ENCODE data around the gene ELOA. TPM values are rescaled to one million over a fixed set of nuclear protein-coding genes. Genes with fewer than 3 reads are reported as not detected.
"Not testable (repeated sequence)": the region's sequence is repeated elsewhere in the genome, so short reads cannot be mapped to it uniquely, and the experiment has no call there.

ELOA gene
- total RNA-seq, 1 donor from 2014 or later: 29.1 TPM

DNA sequence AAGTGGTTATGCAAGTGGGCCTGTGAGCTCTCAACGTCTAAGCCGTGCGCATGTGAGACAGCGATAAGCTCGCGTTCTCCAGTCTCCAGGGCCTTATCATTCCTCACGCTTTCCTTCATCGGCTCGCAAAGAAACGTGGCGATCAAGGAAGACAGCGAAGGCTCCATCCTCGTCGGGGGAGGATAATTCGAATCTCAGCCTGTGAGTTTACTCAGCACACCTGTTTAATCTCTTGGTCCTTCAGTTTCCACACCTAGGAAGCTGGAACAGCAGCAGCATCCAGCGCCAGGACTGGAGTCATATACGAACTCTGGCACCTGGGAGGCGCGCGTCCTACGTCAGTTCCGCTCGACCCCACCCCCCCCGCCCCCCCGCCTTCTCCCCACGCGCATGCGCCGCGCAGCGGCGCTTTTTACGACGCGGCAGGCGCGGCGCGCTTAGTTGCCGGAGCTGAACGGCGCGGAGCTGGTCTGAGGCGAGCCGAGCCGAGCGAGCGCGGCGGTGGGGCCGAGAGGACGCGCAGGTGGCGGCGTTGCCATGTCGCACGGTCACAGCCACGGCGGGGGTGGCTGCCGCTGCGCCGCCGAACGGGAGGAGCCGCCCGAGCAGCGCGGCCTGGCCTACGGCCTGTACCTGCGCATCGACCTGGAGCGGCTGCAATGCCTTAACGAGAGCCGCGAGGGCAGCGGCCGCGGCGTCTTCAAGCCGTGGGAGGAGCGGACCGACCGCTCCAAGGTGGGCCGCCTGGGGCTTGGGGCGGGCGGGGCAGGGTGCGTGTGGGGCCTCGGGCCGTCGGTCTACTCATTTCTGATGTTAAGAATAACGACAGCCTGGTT is 34.9 kb downstream of the ELOA start, which contains the start of gene PITHD1:
TSS of gene PITHD1 (plus strand) at position 440 of the 836 bp plus-strand sequence. CDS start at position 538, 98 bp downstream.
- Histone ChIP-seq H3K36me3 (no peaks in the 10 kb centered on the region), H4K20me1 (ENCODE audit: low read depth) (peaks cover 13% of the 10 kb centered on the region), H2AFZ (replicated peaks) (peak within 1 kb of the TSS; percentile 65), H3K27ac (no peak within 1 kb of the TSS), H3K79me2 (ENCODE audit: low read depth) (peaks cover 58% of the 10 kb centered on the region), H3K4me3 (peak within 1 kb of the TSS; percentile 82), H3K27me3 (no peaks in the 10 kb centered on the region), H3K4me2 (peak within 1 kb of the TSS; percentile 96), H3F3A (ENCODE audit: low read depth) (peaks cover 16% of the 10 kb centered on the region), H3K9ac (peak within 1 kb of the TSS; percentile 87), H3K4me1 (peaks cover 13% of the 10 kb centered on the region), H3K9me3 (ENCODE audit: low read depth) (no peaks in the 10 kb centered on the region)
- peak within 1 kb of the TSS; percentile 70 for H3K27ac Mint-ChIP-seq
- H3K36me3 Mint-ChIP-seq: peaks cover 3% of the 10 kb centered on the region
- H3K27me3 Mint-ChIP-seq (ENCODE audit: insufficient read depth, low read depth): no peaks in the 10 kb centered on the region
- TF ChIP-seq EZH2 (IDR thresholded peaks at IDR 0.05) (no peak), EZH2phosphoT487 (IDR thresholded peaks at IDR 0.05) (no peak)
- TF ChIP-seq, protein P1, sequence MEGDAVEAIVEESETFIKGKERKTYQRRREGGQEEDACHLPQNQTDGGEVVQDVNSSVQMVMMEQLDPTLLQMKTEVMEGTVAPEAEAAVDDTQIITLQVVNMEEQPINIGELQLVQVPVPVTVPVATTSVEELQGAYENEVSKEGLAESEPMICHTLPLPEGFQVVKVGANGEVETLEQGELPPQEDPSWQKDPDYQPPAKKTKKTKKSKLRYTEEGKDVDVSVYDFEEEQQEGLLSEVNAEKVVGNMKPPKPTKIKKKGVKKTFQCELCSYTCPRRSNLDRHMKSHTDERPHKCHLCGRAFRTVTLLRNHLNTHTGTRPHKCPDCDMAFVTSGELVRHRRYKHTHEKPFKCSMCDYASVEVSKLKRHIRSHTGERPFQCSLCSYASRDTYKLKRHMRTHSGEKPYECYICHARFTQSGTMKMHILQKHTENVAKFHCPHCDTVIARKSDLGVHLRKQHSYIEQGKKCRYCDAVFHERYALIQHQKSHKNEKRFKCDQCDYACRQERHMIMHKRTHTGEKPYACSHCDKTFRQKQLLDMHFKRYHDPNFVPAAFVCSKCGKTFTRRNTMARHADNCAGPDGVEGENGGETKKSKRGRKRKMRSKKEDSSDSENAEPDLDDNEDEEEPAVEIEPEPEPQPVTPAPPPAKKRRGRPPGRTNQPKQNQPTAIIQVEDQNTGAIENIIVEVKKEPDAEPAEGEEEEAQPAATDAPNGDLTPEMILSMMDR (IDR thresholded peaks at IDR 0.05): peak; percentile 4
- H3K9me3 Mint-ChIP-seq: no peaks in the 10 kb centered on the region
- peak; percentile 96 for DNase-seq (ENCODE audit: low spot score)
- H3K4me1 Mint-ChIP-seq: peaks cover 24% of the 10 kb centered on the region
- H3K4me3 Mint-ChIP-seq: peak within 1 kb of the TSS; percentile 98

DNA sequence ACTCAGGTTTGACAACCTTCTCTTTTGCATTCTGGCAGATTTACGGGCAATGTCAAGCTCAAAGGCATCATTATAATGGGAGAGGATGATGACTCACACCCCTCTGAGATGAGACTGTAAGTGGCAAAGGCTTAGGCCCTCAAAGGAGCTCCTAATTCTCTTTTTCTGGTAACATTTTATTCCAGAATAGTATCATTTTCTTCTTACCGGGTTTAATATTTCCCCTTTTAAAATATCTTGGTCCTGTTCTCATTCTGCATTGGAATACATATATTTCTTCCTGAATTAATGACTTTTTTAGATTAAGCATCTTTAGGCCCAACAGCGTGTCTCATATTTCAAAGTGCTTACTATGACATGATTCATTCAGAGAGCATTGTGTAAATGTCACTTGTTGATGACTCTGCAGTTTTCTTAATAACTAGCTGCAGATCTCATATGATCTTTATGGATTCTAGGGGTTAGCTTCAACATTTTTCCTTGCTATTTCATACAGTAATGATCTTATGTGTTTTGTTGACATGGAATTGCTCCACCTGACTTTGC is 36.6 kb downstream of the ELOA start:
- Mint-ChIP-seq H3K36me3 (peaks cover 3% of the 10 kb centered on the region), H3K4me1 (peaks cover 24% of the 10 kb centered on the region), H3K9me3 (no peaks in the 10 kb centered on the region), H3K27ac (no peak overlapping the region), H3K4me3 (peak overlapping the region; percentile 94), H3K27me3 (ENCODE audit: insufficient read depth, low read depth) (no peaks in the 10 kb centered on the region)
- TF ChIP-seq EZH2 (IDR thresholded peaks at IDR 0.05): no peak
- no peak for TF ChIP-seq EZH2phosphoT487 (IDR thresholded peaks at IDR 0.05)
- TF ChIP-seq, protein P1 (IDR thresholded peaks at IDR 0.05): no peak
- DNase-seq (ENCODE audit: low spot score): no peak
- no peaks in the 10 kb centered on the region for H3K9me3 ChIP-seq (ENCODE audit: low read depth)
- H3F3A ChIP-seq (ENCODE audit: low read depth): peaks cover 16% of the 10 kb centered on the region
- H3K36me3 ChIP-seq: peaks cover 4% of the 10 kb centered on the region
- peaks cover 13% of the 10 kb centered on the region for H3K4me1 ChIP-seq
- no peak overlapping the region for H3K27ac ChIP-seq
- no peak overlapping the region for H2AFZ ChIP-seq (replicated peaks)
- no peaks in the 10 kb centered on the region for H3K27me3 ChIP-seq
- no peak overlapping the region for H3K4me3 ChIP-seq
- H3K79me2 ChIP-seq (ENCODE audit: low read depth): peaks cover 68% of the 10 kb centered on the region
- H3K4me2 ChIP-seq: peak overlapping the region; percentile 96
- H4K20me1 ChIP-seq (ENCODE audit: low read depth): peaks cover 17% of the 10 kb centered on the region
- no peak overlapping the region for H3K9ac ChIP-seq

DNA sequence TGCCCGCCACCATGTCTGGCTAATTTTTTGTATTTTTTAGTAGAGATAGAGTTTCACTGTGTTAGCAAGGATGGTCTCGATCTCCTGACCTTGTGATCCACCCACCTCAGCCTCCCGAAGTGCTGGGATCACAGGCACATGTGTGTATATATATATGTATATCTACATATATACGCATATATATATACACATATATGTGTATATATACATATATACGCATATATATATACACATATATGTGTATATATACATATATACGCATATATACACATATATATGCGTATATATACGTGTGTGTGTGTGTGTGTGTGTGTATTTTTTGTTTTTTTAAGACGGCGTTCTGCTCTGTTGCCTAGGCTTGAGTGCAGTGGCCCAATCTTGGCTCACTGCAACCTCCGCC is 39.9 kb downstream of the ELOA start:
- H2AFZ ChIP-seq (replicated peaks); H3K27ac ChIP-seq; H3K4me1 ChIP-seq; H3K4me3 Mint-ChIP-seq; H3K36me3 ChIP-seq; H3K9me3 ChIP-seq (ENCODE audit: low read depth); H3K4me2 ChIP-seq; H3K9me3 Mint-ChIP-seq; H3K27me3 Mint-ChIP-seq (ENCODE audit: insufficient read depth, low read depth); DNase-seq (ENCODE audit: low spot score); H3K27me3 ChIP-seq; H3K9ac ChIP-seq; H3K4me3 ChIP-seq; H3K27ac Mint-ChIP-seq: not testable (repeated sequence)
- Histone ChIP-seq H4K20me1 (ENCODE audit: low read depth) (peaks cover 19% of the 10 kb centered on the region), H3F3A (ENCODE audit: low read depth) (peaks cover 11% of the 10 kb centered on the region), H3K79me2 (ENCODE audit: low read depth) (peaks cover 49% of the 10 kb centered on the region)
- peaks cover 23% of the 10 kb centered on the region for H3K36me3 Mint-ChIP-seq
- peaks cover 13% of the 10 kb centered on the region for H3K4me1 Mint-ChIP-seq

DNA sequence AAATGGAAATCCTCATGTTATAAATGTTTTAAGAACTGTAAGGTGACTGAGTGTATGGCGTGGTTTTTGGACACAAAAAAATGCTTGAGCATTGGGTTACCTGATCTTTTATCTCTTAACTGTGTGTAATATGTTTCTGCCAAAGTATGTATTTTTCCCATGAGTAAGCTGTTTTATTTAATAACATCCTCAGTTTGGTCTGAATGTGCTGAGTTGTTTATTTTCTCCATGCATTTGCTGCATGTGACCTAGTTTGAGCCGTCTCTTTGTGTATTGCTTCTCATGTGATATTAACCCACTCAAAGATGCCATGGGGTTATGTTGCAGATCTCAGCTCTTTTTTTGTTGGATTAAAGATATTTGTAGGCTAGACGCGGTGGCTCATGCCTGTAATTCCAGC is 41.6 kb downstream of the ELOA start:
- peaks cover 24% of the 10 kb centered on the region for H3K36me3 Mint-ChIP-seq
- Histone ChIP-seq H3K27ac (no peak overlapping the region), H3K79me2 (ENCODE audit: low read depth) (peaks cover 33% of the 10 kb centered on the region), H3K36me3 (peaks cover 4% of the 10 kb centered on the region), H3K4me1 (no peaks in the 10 kb centered on the region), H3K27me3 (no peaks in the 10 kb centered on the region), H2AFZ (replicated peaks) (no peak overlapping the region), H3K9me3 (ENCODE audit: low read depth) (no peaks in the 10 kb centered on the region), H3K9ac (no peak overlapping the region), H4K20me1 (ENCODE audit: low read depth) (peaks cover 6% of the 10 kb centered on the region), H3K4me3 (no peak overlapping the region), H3K4me2 (no peak overlapping the region), H3F3A (ENCODE audit: low read depth) (peaks cover 14% of the 10 kb centered on the region)
- no peak overlapping the region for H3K4me3 Mint-ChIP-seq
- H3K27ac Mint-ChIP-seq: no peak overlapping the region
- H3K9me3 Mint-ChIP-seq: no peaks in the 10 kb centered on the region
- H3K4me1 Mint-ChIP-seq: peaks cover 4% of the 10 kb centered on the region
- no peaks in the 10 kb centered on the region for H3K27me3 Mint-ChIP-seq (ENCODE audit: insufficient read depth, low read depth)
- no peak for DNase-seq (ENCODE audit: low spot score)
- TF ChIP-seq EZH2phosphoT487 (IDR thresholded peaks at IDR 0.05) (no peak), EZH2 (IDR thresholded peaks at IDR 0.05) (no peak)
